Testis (tissue), 2 donors: ENCODE data around the gene PRKAB1.

Experiments used
- POLR2A ChIP-seq: fragments of 450-650 bp; IDR thresholded peaks from one replicate; pipeline ENCODE4 v1.6.1; 2017; ENCODE audit warnings: antibody characterized with exemption, mild to moderate bottlenecking, moderate library complexity
- TF ChIP-seq, protein P1 (sequence below), 3 experiments: fragments of 450-650 bp in 2 of 3; fragments of 200-600 bp in 1 of 3; sonication (generic) in 1 of 3; IDR thresholded peaks; one replicate each; pipeline ENCODE4 v1.5.1; 2016 to 2019; ENCODE audit warnings: antibody characterized with exemption in 3 of 3, mild to moderate bottlenecking in 2 of 3, moderate library complexity in 1 of 3

DNA sequence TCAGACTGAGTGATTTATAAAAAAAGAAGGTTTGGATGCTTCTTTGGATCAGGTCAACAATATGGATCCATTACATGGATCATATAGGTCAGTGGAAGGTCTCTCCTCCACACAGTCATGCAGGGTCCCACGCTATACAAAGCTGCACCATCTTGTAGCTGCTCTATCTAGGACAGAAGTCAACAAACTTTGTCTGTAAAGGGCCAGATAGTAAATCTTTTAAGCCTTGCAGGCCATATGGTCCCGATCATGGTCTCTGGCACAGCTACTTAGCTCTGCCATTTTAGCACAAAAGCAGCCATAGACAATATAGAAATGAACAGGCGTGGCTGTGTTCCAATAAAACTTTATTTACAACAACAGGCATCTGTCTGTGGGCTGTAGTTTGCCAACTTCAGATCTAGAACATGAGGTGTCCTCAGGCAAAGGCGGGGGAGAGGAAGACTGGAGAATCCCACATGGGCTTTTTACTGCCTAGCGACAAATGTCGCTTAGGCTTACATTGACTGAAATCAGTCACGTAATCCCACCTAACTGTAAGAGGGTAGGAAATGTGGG is 37.6 kb upstream of the PRKAB1 start:
- TF ChIP-seq, protein P1, sequence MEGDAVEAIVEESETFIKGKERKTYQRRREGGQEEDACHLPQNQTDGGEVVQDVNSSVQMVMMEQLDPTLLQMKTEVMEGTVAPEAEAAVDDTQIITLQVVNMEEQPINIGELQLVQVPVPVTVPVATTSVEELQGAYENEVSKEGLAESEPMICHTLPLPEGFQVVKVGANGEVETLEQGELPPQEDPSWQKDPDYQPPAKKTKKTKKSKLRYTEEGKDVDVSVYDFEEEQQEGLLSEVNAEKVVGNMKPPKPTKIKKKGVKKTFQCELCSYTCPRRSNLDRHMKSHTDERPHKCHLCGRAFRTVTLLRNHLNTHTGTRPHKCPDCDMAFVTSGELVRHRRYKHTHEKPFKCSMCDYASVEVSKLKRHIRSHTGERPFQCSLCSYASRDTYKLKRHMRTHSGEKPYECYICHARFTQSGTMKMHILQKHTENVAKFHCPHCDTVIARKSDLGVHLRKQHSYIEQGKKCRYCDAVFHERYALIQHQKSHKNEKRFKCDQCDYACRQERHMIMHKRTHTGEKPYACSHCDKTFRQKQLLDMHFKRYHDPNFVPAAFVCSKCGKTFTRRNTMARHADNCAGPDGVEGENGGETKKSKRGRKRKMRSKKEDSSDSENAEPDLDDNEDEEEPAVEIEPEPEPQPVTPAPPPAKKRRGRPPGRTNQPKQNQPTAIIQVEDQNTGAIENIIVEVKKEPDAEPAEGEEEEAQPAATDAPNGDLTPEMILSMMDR (IDR thresholded peaks at IDR 0.05): no peak
- no peak for TF ChIP-seq POLR2A
